Uterus (tissue), 4 donors: ENCODE results near the gene KCTD1. TPM values are rescaled to one million over a fixed set of nuclear protein-coding genes. Genes with fewer than 3 reads are reported as not detected.

ENCODE experiments used
- DNase-seq, 2 donors: peaks; one replicate each; pipeline ENCODE4 v3.0.0-alpha.2; 2019 to 2020
- H3K27ac ChIP-seq, 2 donors: fragments of 200-600 bp; sonication (generic); 1 replicate in 1 of 2; 2 replicates in 1 of 2; pipeline ENCODE4 v1.5.1; 2016 to 2018
- H3K27me3 ChIP-seq, 2 donors: fragments of 200-600 bp; sonication (generic); one replicate each; pipeline ENCODE4 v1.5.1; 2018 to 2019; ENCODE audit warnings: control low read depth in 1 of 2
- H3K36me3 ChIP-seq, 2 donors: fragments of 200-600 bp; sonication (generic); one replicate each; pipeline ENCODE4 v1.5.1; 2019; ENCODE audit warnings: control low read depth in 1 of 2
- H3K4me1 ChIP-seq, 2 donors: fragments of 200-600 bp; sonication (generic); one replicate each; pipeline ENCODE4 v1.5.1; 2018 to 2019; ENCODE audit warnings: control low read depth in 1 of 2
- H3K4me3 ChIP-seq, 2 donors: fragments of 200-600 bp; sonication (generic); 1 replicate in 1 of 2; 2 replicates in 1 of 2; pipeline ENCODE4 v1.5.1; 2018 to 2019; ENCODE audit warnings: mild to moderate bottlenecking in 1 of 2
- H3K9me3 ChIP-seq, 2 donors: fragments of 200-600 bp; sonication (generic); one replicate each; pipeline ENCODE4 v1.5.1; 2019; ENCODE audit warnings: control low read depth in 1 of 2
- CTCF ChIP-seq, 4 experiments: fragments of 200-600 bp in 2 of 4; fragments of 450-650 bp in 2 of 4; sonication (generic) in 2 of 4; IDR thresholded peaks; one replicate each; pipeline ENCODE4 v1.5.1; 2016 to 2019; ENCODE audit warnings: antibody characterized with exemption in 4 of 4, mild to moderate bottlenecking in 2 of 4, moderate library complexity in 1 of 4
- POLR2A ChIP-seq, 2 donors: fragments of 450-650 bp; IDR thresholded peaks; one replicate each; pipeline ENCODE4 v1.6.1; 2016; ENCODE audit warnings: antibody characterized with exemption in 2 of 2, mild to moderate bottlenecking in 1 of 2, moderate library complexity in 1 of 2
- intact Hi-C: fragments of 100-400 bp; cut with DNase I; formaldehyde crosslinking; loops from one replicate; pipeline ENCODE4 v1.15.1; 2023; ENCODE audit warnings: low total_unique reads
- total RNA-seq, 4 donors: library from RNA; depleted of rRNA in 3 of 4; stranded (reverse); fragments of >200 nt in 3 of 4; gene quantifications; one replicate each; pipeline versions ENCODE4 v1.1.0 to v1.2.4, GENCODE V29; 2014 to 2023
- donor health status: DM: yes; HTN: yes; CAD: no.

Gene KCTD1
- total RNA-seq, 4 donors from 2014 or later, result 1.2 to 41.3 (median 11.7) TPM

- no peak for TF ChIP-seq CTCF (IDR thresholded peaks at IDR 0.05)
- Histone ChIP-seq H3K9me3 (no peaks in the 10 kb centered on the region), H3K27ac (no peak overlapping the region), H3K36me3 (no peaks in the 10 kb centered on the region), H3K4me3 (no peak overlapping the region), H3K4me1 (no peaks in the 10 kb centered on the region), H3K27me3 (no peaks in the 10 kb centered on the region)
- DNase-seq, result no peak
- intact Hi-C loops, result no loop called here
Measured at GRCh38 chr18:26415631-26416030, 132.7 kb downstream of the KCTD1 start.

- Histone ChIP-seq H3K4me1 (no peaks in the 10 kb centered on the region), H3K36me3 (no peaks in the 10 kb centered on the region), H3K9me3 (no peaks in the 10 kb centered on the region), H3K27ac (no peak overlapping the region), H3K4me3 (no peak overlapping the region), H3K27me3 (no peaks in the 10 kb centered on the region)
- DNase-seq, result no peak
- TF ChIP-seq POLR2A (IDR thresholded peaks at IDR 0.05), result no peak
- TF ChIP-seq CTCF (IDR thresholded peaks at IDR 0.05), result no peak
- intact Hi-C loops, result no loop called here
Measured at GRCh38 chr18:26414901-26415440, 133.4 kb downstream of the KCTD1 start.

- no peaks in the 10 kb centered on the region for H3K27me3 ChIP-seq
- H3K9me3 ChIP-seq, result no peaks in the 10 kb centered on the region
- intact Hi-C loops, result no loop called here
- DNase-seq, result no peak
- TF ChIP-seq CTCF (IDR thresholded peaks at IDR 0.05) (no peak), POLR2A (IDR thresholded peaks at IDR 0.05) (no peak)
- no peak overlapping the region for H3K27ac ChIP-seq
- H3K36me3 ChIP-seq, result no peaks in the 10 kb centered on the region
- H3K4me3 ChIP-seq, result no peak overlapping the region
- no peaks in the 10 kb centered on the region for H3K4me1 ChIP-seq
Measured at GRCh38 chr18:26409091-26409490, 139.3 kb downstream of the KCTD1 start.

- no peak overlapping the region for H3K27ac ChIP-seq
- TF ChIP-seq CTCF (IDR thresholded peaks at IDR 0.05), result no peak
- no peak for TF ChIP-seq POLR2A (IDR thresholded peaks at IDR 0.05)
- intact Hi-C loops, result no loop called here
Measured at GRCh38 chr18:26407736-26408601, 140.4 kb downstream of the KCTD1 start.

GRCh38 chr18:26406854-26407517 lies 141.4 kb downstream of the KCTD1 start:
- Histone ChIP-seq H3K9me3 (no peaks in the 10 kb centered on the region), H3K4me1 (no peaks in the 10 kb centered on the region), H3K36me3 (no peaks in the 10 kb centered on the region), H3K27ac (no peak overlapping the region), H3K4me3 (no peak overlapping the region), H3K27me3 (no peaks in the 10 kb centered on the region)
- no peak for DNase-seq
- intact Hi-C loops, result no loop called here
- no peak for TF ChIP-seq POLR2A (IDR thresholded peaks at IDR 0.05)
- no peak for TF ChIP-seq CTCF (IDR thresholded peaks at IDR 0.05)

More at GRCh38 chr18:26407736-26408601, 140.4 kb downstream of the KCTD1 start:
- no peaks in the 10 kb centered on the region for H3K27me3 ChIP-seq
- no peak for DNase-seq
- no peaks in the 10 kb centered on the region for H3K36me3 ChIP-seq
- no peak overlapping the region for H3K4me3 ChIP-seq
- H3K9me3 ChIP-seq, result no peaks in the 10 kb centered on the region
- H3K4me1 ChIP-seq, result no peaks in the 10 kb centered on the region
